ENCODE measurements around the gene TSPEAR.

- TF ChIP-seq CTCF (IDR thresholded peaks at IDR 0.05; ENCODE audit: low read depth, low read length) (no peak), POLR2A (IDR thresholded peaks at IDR 0.05; ENCODE audit: extremely low read depth, insufficient read length) (no peak)
Measured at GRCh38 chr21:44453120-44453519, 258.3 kb downstream of the TSPEAR start.

Measured in NB4 (cell line).